ENCODE data around the gene CEACAM5.

DNA sequence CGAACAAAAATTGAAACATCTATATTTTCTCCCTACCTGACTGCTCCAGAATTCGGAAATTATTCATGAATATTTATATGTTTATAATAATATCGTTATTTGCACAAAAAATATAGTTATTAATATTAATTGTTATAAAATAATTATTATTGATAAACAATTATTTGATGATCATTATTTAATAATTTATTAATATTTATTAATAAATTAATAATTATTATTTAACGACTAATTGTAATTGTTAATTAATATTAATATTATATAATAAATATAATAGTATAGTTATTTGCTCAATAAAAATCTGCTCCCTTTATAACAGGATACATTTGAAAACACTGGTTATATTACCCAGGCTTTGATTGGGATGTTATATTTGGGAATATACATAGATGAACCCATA lies 61.2 kb downstream of the CEACAM5 start:
- TF ChIP-seq, protein P1, sequence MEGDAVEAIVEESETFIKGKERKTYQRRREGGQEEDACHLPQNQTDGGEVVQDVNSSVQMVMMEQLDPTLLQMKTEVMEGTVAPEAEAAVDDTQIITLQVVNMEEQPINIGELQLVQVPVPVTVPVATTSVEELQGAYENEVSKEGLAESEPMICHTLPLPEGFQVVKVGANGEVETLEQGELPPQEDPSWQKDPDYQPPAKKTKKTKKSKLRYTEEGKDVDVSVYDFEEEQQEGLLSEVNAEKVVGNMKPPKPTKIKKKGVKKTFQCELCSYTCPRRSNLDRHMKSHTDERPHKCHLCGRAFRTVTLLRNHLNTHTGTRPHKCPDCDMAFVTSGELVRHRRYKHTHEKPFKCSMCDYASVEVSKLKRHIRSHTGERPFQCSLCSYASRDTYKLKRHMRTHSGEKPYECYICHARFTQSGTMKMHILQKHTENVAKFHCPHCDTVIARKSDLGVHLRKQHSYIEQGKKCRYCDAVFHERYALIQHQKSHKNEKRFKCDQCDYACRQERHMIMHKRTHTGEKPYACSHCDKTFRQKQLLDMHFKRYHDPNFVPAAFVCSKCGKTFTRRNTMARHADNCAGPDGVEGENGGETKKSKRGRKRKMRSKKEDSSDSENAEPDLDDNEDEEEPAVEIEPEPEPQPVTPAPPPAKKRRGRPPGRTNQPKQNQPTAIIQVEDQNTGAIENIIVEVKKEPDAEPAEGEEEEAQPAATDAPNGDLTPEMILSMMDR (IDR thresholded peaks at IDR 0.05; ENCODE audit: low read depth, low read length) = no peak
- TF ChIP-seq POLR2A (IDR thresholded peaks at IDR 0.05; ENCODE audit: extremely low read depth, insufficient read length) (no peak), MYC (IDR thresholded peaks at IDR 0.05; ENCODE audit: low read depth, low read length) (no peak)
